ENCODE results near the gene BGLAP. TPM values are rescaled to one million over a fixed set of nuclear protein-coding genes. Genes with fewer than 3 reads are reported as not detected.

BGLAP gene
- total RNA-seq, 5 donors from 2014 or later (not counting 1 experiment from before 2014, with no cell fraction given): 1.8 to 7.1 (median 5.2) TPM

DNA sequence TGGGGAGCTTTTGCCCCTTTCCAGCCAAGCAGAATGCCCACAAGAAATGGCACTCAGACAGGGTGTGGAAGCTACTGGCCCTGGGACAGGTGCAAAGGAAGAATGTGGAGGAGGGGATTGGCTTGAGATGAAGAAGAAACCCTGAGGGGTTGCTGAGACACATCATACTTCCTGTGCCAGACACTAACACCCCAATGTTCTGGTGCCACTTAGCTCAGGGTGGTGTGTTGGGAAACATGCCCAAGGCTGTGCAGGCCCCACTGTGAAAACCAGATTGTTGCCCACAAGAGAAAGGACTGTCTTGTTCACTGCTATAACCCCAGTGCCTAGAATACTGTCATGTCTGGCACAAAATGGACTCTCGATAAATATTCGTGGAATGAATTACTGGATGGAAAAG is 15.7 kb downstream of the BGLAP start:
- no peak for ATAC-seq (replicated peaks in 1 of 4)
- H3K36me3 Mint-ChIP-seq: peaks cover 58% of the 10 kb centered on the region

DNA sequence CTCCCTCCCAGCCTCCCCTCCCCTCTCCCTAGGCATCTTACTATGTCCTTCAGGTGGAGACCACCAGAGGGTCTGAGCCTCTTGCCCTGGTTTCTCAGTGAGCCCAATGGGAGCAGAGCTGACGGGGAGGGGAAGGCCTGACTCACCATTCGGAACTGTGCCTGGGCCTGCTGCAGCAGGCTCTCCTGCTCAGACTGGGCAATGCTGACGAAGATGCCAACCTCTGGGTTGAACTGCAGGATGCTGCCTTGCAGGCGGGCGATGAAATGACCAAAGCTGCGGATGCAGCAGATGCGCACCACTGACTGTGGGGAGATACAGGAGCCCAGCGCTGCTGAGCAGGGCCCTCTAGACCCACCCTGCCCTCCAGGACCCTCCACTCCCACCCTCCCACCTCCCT is 16.9 kb downstream of the BGLAP start:
- H3K27ac Mint-ChIP-seq: no peak overlapping the region
- ChIA-PET CTCF (no interaction called here), POLR2A (interaction anchor here in 1 of 2 donors (0.7 kb wide), 2 partner anchors 17 to 39 kb away, joined by 3 to 8 read pairs; no protein-coding TSS in a partner anchor)
- ATAC-seq (replicated peaks in 1 of 4): no peak
- DNase-seq: no peak
- Histone ChIP-seq H3K4me1 (ENCODE audit: control insufficient read depth in 1 of 2, extremely low read depth in 1 of 2, insufficient read depth in 2 of 2, low read length in 2 of 2) (no peaks in the 10 kb centered on the region), H3K9me3 (no peaks in the 10 kb centered on the region), H3K27ac (ENCODE audit: low read length) (no peak overlapping the region), H3K36me3 (ENCODE audit: control insufficient read depth in 2 of 2, extremely low read depth in 1 of 2, insufficient read depth in 1 of 2, low read length in 1 of 2) (peaks cover 29 to 79% of the 10 kb centered on the region in 2 donors), H3K4me3 (ENCODE audit: control insufficient read depth in 1 of 2, extremely low read depth in 1 of 2, low read length in 1 of 2) (no peak overlapping the region), H3K27me3 (replicated peaks in 1 of 2; ENCODE audit: control insufficient read depth in 2 of 2, extremely low read depth in 1 of 2, insufficient read depth in 2 of 2, low read length in 1 of 2) (no peaks in the 10 kb centered on the region)
- 96% methylated on average over 8 of the region's 8 CpGs for WGBS (ENCODE audit: insufficient coverage)
- no peaks in the 10 kb centered on the region for H3K9me3 Mint-ChIP-seq
- peaks cover 57% of the 10 kb centered on the region for H3K36me3 Mint-ChIP-seq
- H3K27me3 Mint-ChIP-seq: no peaks in the 10 kb centered on the region
- peaks cover 2 to 7% (median 6%) of the 10 kb centered on the region in 3 donors for H3K4me1 Mint-ChIP-seq
- no peak overlapping the region for H3K4me3 Mint-ChIP-seq

More for the DNA sequence above, 15.7 kb downstream of the BGLAP start:
- DNase-seq: no peak
- no peak overlapping the region for H3K27ac ChIP-seq (ENCODE audit: low read length)
- no peaks in the 10 kb centered on the region for H3K4me1 ChIP-seq (ENCODE audit: control insufficient read depth in 1 of 2, extremely low read depth in 1 of 2, insufficient read depth in 2 of 2, low read length in 2 of 2)
- WGBS (ENCODE audit: insufficient coverage): 100% methylated on average over 2 of the region's 2 CpGs
- Mint-ChIP-seq H3K9me3 (no peaks in the 10 kb centered on the region), H3K27me3 (no peaks in the 10 kb centered on the region), H3K4me1 (peaks cover 2 to 8% (median 7%) of the 10 kb centered on the region in 3 donors), H3K27ac (peak overlapping the region in 1 of 2 donors; percentile 34), H3K4me3 (no peak overlapping the region)
- peaks cover 37 to 79% of the 10 kb centered on the region in 2 donors for H3K36me3 ChIP-seq (ENCODE audit: control insufficient read depth in 2 of 2, extremely low read depth in 1 of 2, insufficient read depth in 1 of 2, low read length in 1 of 2)
- H3K27me3 ChIP-seq (replicated peaks in 1 of 2; ENCODE audit: control insufficient read depth in 2 of 2, extremely low read depth in 1 of 2, insufficient read depth in 2 of 2, low read length in 1 of 2): no peaks in the 10 kb centered on the region
- H3K9me3 ChIP-seq: no peaks in the 10 kb centered on the region
- POLR2A ChIA-PET: no interaction called here
- H3K4me3 ChIP-seq (ENCODE audit: control insufficient read depth in 1 of 2, extremely low read depth in 1 of 2, low read length in 1 of 2): no peak overlapping the region
- CTCF ChIA-PET: no interaction called here

DNA sequence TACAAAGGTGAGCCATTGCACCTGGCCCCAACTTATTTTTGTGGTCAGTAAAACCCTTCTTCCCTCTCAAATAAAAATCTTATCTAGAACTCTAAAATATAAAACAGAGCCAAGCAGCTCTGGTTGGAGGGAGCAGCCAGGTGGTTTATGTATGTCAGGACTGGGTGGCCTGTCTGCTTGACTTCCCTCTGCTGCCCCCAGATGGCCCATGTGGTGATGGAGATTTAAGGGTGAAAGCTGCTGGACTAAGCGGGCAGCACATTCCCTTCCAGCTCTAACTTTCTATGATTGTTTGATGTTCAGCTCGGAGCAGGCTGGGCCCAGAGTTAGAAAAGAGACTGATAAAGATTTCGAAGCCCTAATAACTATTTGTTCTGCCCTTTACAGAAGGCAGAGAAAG is 17.8 kb downstream of the BGLAP start:
- Histone ChIP-seq H3K27me3 (replicated peaks in 1 of 2; ENCODE audit: control insufficient read depth in 2 of 2, extremely low read depth in 1 of 2, insufficient read depth in 2 of 2, low read length in 1 of 2) (no peaks in the 10 kb centered on the region), H3K4me3 (ENCODE audit: control insufficient read depth in 1 of 2, extremely low read depth in 1 of 2, low read length in 1 of 2) (no peak overlapping the region), H3K36me3 (ENCODE audit: control insufficient read depth in 2 of 2, extremely low read depth in 1 of 2, insufficient read depth in 1 of 2, low read length in 1 of 2) (peaks cover 29 to 81% of the 10 kb centered on the region in 2 donors), H3K9me3 (no peaks in the 10 kb centered on the region), H3K27ac (ENCODE audit: low read length) (no peak overlapping the region), H3K4me1 (ENCODE audit: control insufficient read depth in 1 of 2, extremely low read depth in 1 of 2, insufficient read depth in 2 of 2, low read length in 2 of 2) (no peaks in the 10 kb centered on the region)
- ChIA-PET CTCF (no interaction called here), POLR2A (no interaction called here)
- Mint-ChIP-seq H3K4me1 (peaks cover 2 to 8% (median 7%) of the 10 kb centered on the region in 3 donors), H3K9me3 (no peaks in the 10 kb centered on the region), H3K27ac (no peak overlapping the region), H3K36me3 (peaks cover 60% of the 10 kb centered on the region), H3K27me3 (no peaks in the 10 kb centered on the region), H3K4me3 (no peak overlapping the region)
- WGBS (ENCODE audit: insufficient coverage): no CpG with 5 or more reads among the region's 3 CpGs
- DNase-seq (no peak), ATAC-seq (replicated peaks in 1 of 4) (no peak)

DNA sequence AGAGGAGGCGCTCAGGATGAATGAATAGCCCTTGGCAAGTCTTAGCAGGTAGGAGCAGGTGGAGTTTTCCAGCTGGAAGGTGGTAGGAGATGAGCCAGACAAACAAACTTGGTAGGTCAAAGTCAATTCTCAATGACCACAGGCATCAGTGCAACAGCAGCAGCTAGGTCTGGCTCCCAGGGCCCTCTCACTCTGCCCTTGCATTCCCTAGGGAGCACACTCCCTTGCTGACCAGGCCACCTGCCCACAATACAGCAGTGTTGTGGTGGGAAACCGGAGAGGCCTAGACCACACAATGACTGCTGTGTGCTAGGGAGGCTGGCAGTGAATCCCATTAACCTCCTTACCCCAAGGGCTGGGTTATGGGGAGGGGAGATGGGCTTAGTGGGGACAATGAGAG is 18.9 kb downstream of the BGLAP start:
- Histone ChIP-seq H3K36me3 (ENCODE audit: control insufficient read depth in 2 of 2, extremely low read depth in 1 of 2, insufficient read depth in 1 of 2, low read length in 1 of 2) (peaks cover 29 to 86% of the 10 kb centered on the region in 2 donors), H3K27me3 (replicated peaks in 1 of 2; ENCODE audit: control insufficient read depth in 2 of 2, extremely low read depth in 1 of 2, insufficient read depth in 2 of 2, low read length in 1 of 2) (no peaks in the 10 kb centered on the region), H3K27ac (ENCODE audit: low read length) (no peak overlapping the region), H3K4me3 (ENCODE audit: control insufficient read depth in 1 of 2, extremely low read depth in 1 of 2, low read length in 1 of 2) (no peak overlapping the region), H3K9me3 (no peaks in the 10 kb centered on the region), H3K4me1 (ENCODE audit: control insufficient read depth in 1 of 2, extremely low read depth in 1 of 2, insufficient read depth in 2 of 2, low read length in 2 of 2) (no peaks in the 10 kb centered on the region)
- Mint-ChIP-seq H3K4me1 (peaks cover 2 to 8% (median 7%) of the 10 kb centered on the region in 3 donors), H3K36me3 (peaks cover 67% of the 10 kb centered on the region), H3K27ac (peak overlapping the region in 1 of 2 donors; percentile 31), H3K27me3 (no peaks in the 10 kb centered on the region), H3K9me3 (no peaks in the 10 kb centered on the region), H3K4me3 (no peak overlapping the region)
- WGBS (ENCODE audit: insufficient coverage): 100% methylated on average over 1 of the region's 2 CpGs
- ATAC-seq (replicated peaks in 1 of 4) (no peak), DNase-seq (no peak)
- ChIA-PET POLR2A (no interaction called here), CTCF (no interaction called here)

DNA sequence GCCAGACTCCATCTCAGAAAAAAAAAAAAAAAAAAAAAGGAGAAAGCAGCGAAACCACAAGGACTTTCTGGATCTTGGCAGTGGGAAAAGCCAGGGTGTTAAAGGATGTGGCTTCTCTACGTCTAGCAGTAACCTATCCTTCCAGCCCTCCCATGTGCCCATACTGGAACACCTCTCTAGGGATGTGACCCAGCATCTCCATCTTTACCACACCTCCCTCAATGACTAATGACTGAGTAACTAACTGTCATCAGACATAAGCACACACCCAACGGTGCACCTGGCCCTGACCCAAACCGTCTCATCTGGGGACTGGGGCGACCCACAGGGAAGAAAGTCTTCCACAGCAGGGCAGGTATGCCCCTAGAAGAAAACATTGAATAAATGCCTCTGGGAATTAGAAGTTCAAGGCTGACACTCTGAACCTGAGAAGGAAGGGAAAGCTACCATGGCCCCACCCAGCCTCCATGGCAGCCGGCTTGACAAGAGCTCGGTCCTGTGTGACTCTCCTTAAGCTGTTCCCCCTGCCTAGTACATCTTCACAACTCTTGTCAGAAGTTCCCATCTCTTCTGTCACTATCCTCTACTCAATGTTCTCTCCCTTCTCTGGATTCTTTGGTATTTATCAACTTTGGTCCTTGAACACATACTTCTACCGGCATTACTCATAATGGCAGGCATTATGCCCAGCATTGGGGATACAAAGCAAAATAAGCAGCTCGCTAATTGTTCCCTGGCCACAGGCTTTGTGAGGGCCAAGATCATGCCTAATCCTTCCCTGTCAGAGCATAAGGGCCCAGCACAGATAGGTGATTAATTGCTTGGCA is 20.7 kb downstream of the BGLAP start:
- no peaks in the 10 kb centered on the region for H3K9me3 ChIP-seq
- H3K9me3 Mint-ChIP-seq: no peaks in the 10 kb centered on the region
- no peak overlapping the region for H3K27ac ChIP-seq (ENCODE audit: low read length)
- no peak overlapping the region for H3K4me3 Mint-ChIP-seq
- WGBS (ENCODE audit: insufficient coverage): 98% methylated on average over 6 of the region's 9 CpGs
- no peak overlapping the region for H3K4me3 ChIP-seq (ENCODE audit: control insufficient read depth in 1 of 2, extremely low read depth in 1 of 2, low read length in 1 of 2)
- H3K4me1 ChIP-seq (ENCODE audit: control insufficient read depth in 1 of 2, extremely low read depth in 1 of 2, insufficient read depth in 2 of 2, low read length in 2 of 2): no peaks in the 10 kb centered on the region
- H3K27me3 ChIP-seq (replicated peaks in 1 of 2; ENCODE audit: control insufficient read depth in 2 of 2, extremely low read depth in 1 of 2, insufficient read depth in 2 of 2, low read length in 1 of 2): no peaks in the 10 kb centered on the region
- no peak for DNase-seq
- ATAC-seq (replicated peaks in 1 of 4): no peak
- ChIA-PET POLR2A (interaction anchor here in 1 of 2 donors (0.7 kb wide), 1 partner anchor 1405 kb away, joined by 6 read pairs; no protein-coding TSS in a partner anchor), CTCF (no interaction called here)
- peaks cover 0 to 8% (median 7%) of the 10 kb centered on the region in 3 donors for H3K4me1 Mint-ChIP-seq
- no peaks in the 10 kb centered on the region for H3K27me3 Mint-ChIP-seq
- no peak overlapping the region for H3K27ac Mint-ChIP-seq
- H3K36me3 Mint-ChIP-seq: peaks cover 73% of the 10 kb centered on the region
- H3K36me3 ChIP-seq (ENCODE audit: control insufficient read depth in 2 of 2, extremely low read depth in 1 of 2, insufficient read depth in 1 of 2, low read length in 1 of 2): peaks cover 37 to 89% of the 10 kb centered on the region in 2 donors

DNA sequence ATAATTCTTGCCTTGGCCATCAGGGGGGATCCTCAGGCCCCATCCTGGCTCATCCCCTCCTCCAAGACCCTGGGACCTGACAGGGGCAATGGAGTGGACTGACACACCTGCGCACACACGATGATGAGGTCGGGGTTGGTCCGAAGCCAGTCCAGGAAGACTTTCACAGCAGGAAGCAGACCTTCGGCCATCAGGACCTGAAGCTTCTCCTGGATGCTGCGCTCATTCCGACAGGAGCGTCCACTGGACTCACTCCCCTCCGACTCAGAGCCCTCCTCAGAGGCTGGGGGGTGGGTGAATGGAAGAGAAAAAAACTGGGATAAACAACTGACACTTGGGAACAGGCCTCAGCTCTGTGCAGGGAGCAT is 21.3 kb downstream of the BGLAP start:
- H3K36me3 ChIP-seq (ENCODE audit: control insufficient read depth in 2 of 2, extremely low read depth in 1 of 2, insufficient read depth in 1 of 2, low read length in 1 of 2): peaks cover 36 to 89% of the 10 kb centered on the region in 2 donors
- H3K27ac ChIP-seq (ENCODE audit: low read length): no peak overlapping the region
- CTCF ChIA-PET: interaction anchor here in 1 of 2 donors (0.5 kb wide), 1 partner anchor 121 kb away, joined by 6 read pairs; no protein-coding TSS in a partner anchor
- Mint-ChIP-seq H3K4me3 (no peak overlapping the region), H3K4me1 (peaks cover 0 to 7% (median 3%) of the 10 kb centered on the region in 3 donors), H3K36me3 (peaks cover 71% of the 10 kb centered on the region), H3K27ac (no peak overlapping the region), H3K9me3 (no peaks in the 10 kb centered on the region), H3K27me3 (no peaks in the 10 kb centered on the region)
- WGBS (ENCODE audit: insufficient coverage): 96% methylated on average over 9 of the region's 9 CpGs
- DNase-seq (no peak), ATAC-seq (replicated peaks in 1 of 4) (no peak)
- H3K27me3 ChIP-seq (replicated peaks in 1 of 2; ENCODE audit: control insufficient read depth in 2 of 2, extremely low read depth in 1 of 2, insufficient read depth in 2 of 2, low read length in 1 of 2): no peaks in the 10 kb centered on the region
- H3K9me3 ChIP-seq: no peaks in the 10 kb centered on the region
- H3K4me1 ChIP-seq (ENCODE audit: control insufficient read depth in 1 of 2, extremely low read depth in 1 of 2, insufficient read depth in 2 of 2, low read length in 2 of 2): no peaks in the 10 kb centered on the region
- no peak overlapping the region for H3K4me3 ChIP-seq (ENCODE audit: control insufficient read depth in 1 of 2, extremely low read depth in 1 of 2, low read length in 1 of 2)
- POLR2A ChIA-PET: no interaction called here

Data from T-cell (primary cell).